Large intestine (tissue), 3 donors: ENCODE measurements around the gene F8. TPM values are rescaled to one million over a fixed set of nuclear protein-coding genes. Genes with fewer than 3 reads are reported as not detected.
A peak's percentile ranks its signal among the peaks of the same experiment; 100 is the strongest.

ENCODE experiments used
- DNase-seq, 2 donors: peaks; one replicate each; pipeline versions ENCODE4 v3.0.0 to v3.0.0-alpha.2; 2013
- H3K27ac ChIP-seq: one replicate; pipeline ENCODE4 v1.5.1; 2013; ENCODE audit warnings: low read length
- H3K27me3 ChIP-seq: 2 replicates; pipeline ENCODE4 v1.6.1; 2013; ENCODE audit warnings: low read length; ENCODE audit not compliant: control insufficient read depth, insufficient read depth
- H3K36me3 ChIP-seq: 2 replicates; pipeline ENCODE4 v1.6.1; 2013; ENCODE audit warnings: low read length; ENCODE audit not compliant: control insufficient read depth, insufficient read depth
- H3K4me1 ChIP-seq: one replicate; pipeline ENCODE4 v1.6.1; 2013; ENCODE audit warnings: low read length; ENCODE audit not compliant: control insufficient read depth, insufficient read depth
- H3K4me3 ChIP-seq: one replicate; pipeline ENCODE4 v1.5.1; 2013; ENCODE audit warnings: low read length
- H3K9me3 ChIP-seq: one replicate; pipeline ENCODE4 v1.6.1; 2013; ENCODE audit warnings: mild to moderate bottlenecking, low read depth, low read length, moderate library complexity; ENCODE audit not compliant: control insufficient read depth
- WGBS: methylation state at CpG from one replicate; pipeline ENCODE4 v1.1.5; 2013; ENCODE audit warnings: low lambda C conversion rate; ENCODE audit not compliant: insufficient coverage; 5-methylcytosine and 5-hydroxymethylcytosine counted together
- polyA plus RNA-seq: library from polyadenylated mRNA; unstranded; fragments of 120-200 nt; gene quantifications from one replicate; pipeline ENCODE4 v1.2.1, GENCODE V29; 2013

The F8 gene
- polyA plus RNA-seq, 1 donor, result 2.9 TPM

DNA sequence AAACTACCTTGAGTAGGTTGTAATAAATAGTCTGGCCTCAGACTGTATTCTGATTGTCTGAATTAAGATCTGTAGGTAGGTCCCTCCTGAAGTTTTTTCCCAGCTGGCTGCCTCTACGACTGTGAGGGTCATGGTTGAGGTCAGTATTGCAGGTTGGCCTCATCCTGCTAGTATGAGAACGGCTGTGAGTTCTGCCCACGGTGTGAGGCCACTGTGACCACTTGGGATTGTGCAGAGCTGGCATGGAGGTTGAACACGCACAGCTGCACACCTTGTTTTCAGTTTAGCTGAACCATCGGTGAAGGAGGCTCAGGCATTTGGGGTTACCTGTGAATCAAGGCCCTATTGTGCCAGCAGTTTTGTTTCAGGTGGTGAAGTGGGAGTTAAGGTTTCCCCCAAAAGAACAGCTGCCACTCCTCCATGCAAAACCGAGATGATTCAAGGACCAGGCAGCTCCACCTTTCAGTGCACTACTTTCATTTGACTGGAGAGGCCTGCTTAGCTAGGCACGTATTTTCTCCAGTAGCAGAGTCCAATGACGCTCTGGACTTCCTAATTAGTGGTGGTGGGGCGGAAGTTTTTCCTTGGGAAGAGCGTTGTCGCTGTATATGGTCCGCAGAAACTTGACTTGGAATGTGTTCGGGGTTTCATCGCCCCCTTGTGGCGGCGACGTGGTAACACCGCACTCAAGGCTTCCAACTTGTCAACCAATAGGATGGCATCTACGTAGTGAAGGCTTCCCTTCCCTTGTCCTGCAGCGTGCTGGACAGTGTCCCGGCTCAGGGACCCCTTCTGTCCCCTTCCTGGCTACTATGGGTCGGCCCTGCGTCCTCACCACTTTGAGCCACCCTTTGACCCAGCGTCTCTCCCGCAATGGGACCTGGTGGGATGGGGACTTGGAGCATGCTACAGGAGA lies 34.6 kb upstream of the F8 start:
- DNase-seq, result peak; percentile 71 to 80
- peak overlapping the region; percentile 53 for H3K27ac ChIP-seq
- H3K27me3 ChIP-seq, result no peaks in the 10 kb centered on the region
- peaks cover 9% of the 10 kb centered on the region for H3K36me3 ChIP-seq
- WGBS, result no CpG with 5 or more reads among the region's 25 CpGs
- H3K4me3 ChIP-seq, result no peak overlapping the region
- H3K9me3 ChIP-seq, result no peaks in the 10 kb centered on the region
- peaks cover 2% of the 10 kb centered on the region for H3K4me1 ChIP-seq

DNA sequence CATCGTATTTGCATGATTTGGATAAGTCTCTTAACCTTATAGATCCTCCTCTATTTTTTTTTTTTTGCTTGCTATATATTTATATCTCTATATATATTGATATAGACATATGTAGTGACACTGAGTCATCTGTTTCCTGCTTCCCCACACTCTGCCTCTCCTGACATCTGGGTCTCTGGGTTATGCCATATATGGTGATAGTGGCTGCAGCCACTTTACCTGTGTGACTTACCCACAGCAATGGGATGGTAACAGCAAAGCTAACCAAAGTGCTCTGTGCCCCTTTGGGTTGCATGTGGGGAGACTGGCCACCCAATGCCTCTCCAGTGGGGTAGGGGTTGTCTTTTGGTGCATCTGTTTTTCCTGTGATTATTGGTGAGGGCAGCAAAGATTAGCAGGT lies 33.9 kb upstream of the F8 start:
- Histone ChIP-seq H3K27me3 (no peaks in the 10 kb centered on the region), H3K36me3 (peaks cover 12% of the 10 kb centered on the region), H3K4me1 (peaks cover 2% of the 10 kb centered on the region), H3K27ac (peak overlapping the region; percentile 53), H3K4me3 (no peak overlapping the region), H3K9me3 (no peaks in the 10 kb centered on the region)
- whole genome bisulfite sequencing, result no CpG with 5 or more reads among the region's 1 CpG
- DNase-seq, result no peak

GRCh38 chrX:155055494-155055893 lies 33.0 kb upstream of the F8 start:
- Histone ChIP-seq H3K9me3 (no peaks in the 10 kb centered on the region), H3K27ac (no peak overlapping the region), H3K4me3 (no peak overlapping the region), H3K4me1 (peaks cover 2% of the 10 kb centered on the region), H3K36me3 (peaks cover 15% of the 10 kb centered on the region), H3K27me3 (no peaks in the 10 kb centered on the region)
- no CpG with 5 or more reads among the region's 3 CpGs for WGBS
- DNase-seq, result no peak

DNA sequence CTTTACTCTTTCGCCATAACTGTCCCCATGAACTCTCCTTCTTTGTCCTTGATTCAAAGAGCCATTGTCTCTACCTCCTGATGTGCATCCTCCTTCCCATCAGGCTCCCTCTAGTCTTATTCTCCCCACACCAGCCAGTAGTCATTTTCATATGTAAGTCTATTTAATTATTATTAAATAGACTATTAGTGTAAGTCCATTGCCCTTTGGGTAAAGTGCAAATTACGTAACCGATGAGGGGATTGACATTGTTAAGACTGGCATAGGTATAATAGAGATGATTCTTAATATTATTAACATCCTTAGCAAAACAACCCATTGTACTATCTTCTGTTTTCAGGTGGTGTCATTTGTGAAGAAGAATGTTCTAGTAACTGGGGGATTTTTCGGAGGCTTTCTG lies 31.7 kb upstream of the F8 start:
- Histone ChIP-seq H3K4me3 (no peak overlapping the region), H3K27me3 (no peaks in the 10 kb centered on the region), H3K27ac (no peak overlapping the region), H3K4me1 (peaks cover 2% of the 10 kb centered on the region), H3K9me3 (no peaks in the 10 kb centered on the region), H3K36me3 (peaks cover 15% of the 10 kb centered on the region)
- no CpG with 5 or more reads among the region's 4 CpGs for WGBS
- no peak for DNase-seq

- no peak for DNase-seq
- H3K27me3 ChIP-seq, result no peaks in the 10 kb centered on the region
- WGBS, result no CpG with 5 or more reads among the region's 3 CpGs
- H3K9me3 ChIP-seq, result no peaks in the 10 kb centered on the region
- peaks cover 15% of the 10 kb centered on the region for H3K36me3 ChIP-seq
- peaks cover 2% of the 10 kb centered on the region for H3K4me1 ChIP-seq
- H3K4me3 ChIP-seq, result no peak overlapping the region
- H3K27ac ChIP-seq, result no peak overlapping the region
Observed at GRCh38 chrX:155053656-155054055, 31.1 kb upstream of the F8 start.

DNA sequence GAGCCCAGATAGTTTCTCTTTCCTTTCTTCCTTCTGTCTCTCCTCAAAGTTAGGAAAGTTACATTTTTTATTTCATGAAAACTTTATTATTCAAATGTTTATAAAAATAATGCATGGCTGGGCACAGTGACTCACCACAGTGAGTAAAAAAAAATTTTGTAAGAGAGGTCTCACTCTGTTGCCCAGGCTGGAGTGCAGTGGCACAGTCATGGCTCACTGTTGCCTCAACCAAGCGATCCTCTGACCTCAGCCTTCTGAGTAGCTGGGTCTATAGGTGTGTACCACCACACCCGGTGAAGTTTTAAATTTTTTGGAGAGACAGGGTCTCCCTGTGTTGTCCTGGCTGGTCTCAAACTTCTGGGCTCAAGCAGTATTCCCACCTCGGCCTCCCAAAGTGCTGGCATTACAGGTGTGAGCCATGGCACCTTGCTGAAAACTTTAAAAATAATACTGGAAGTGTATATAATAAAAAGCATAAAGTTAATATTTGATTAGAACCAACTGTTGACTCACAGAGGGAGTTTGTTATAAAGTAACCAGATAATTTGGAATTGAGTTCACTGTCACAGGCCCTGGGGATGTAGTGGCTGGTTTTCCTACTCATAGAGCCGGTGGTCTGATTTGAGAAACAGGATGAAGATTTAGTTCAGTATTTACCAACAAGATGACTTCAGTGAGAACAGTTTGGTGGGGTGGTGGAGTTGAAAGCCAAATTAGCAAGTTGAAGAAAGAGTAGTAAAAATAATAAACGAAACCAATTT lies 30.4 kb upstream of the F8 start:
- no peaks in the 10 kb centered on the region for H3K27me3 ChIP-seq
- peaks cover 16% of the 10 kb centered on the region for H3K36me3 ChIP-seq
- H3K4me1 ChIP-seq, result peaks cover 2% of the 10 kb centered on the region
- no CpG with 5 or more reads among the region's 5 CpGs for WGBS
- no peaks in the 10 kb centered on the region for H3K9me3 ChIP-seq
- H3K27ac ChIP-seq, result no peak overlapping the region
- no peak overlapping the region for H3K4me3 ChIP-seq
- DNase-seq, result no peak

GRCh38 chrX:155048977-155049619 lies 26.6 kb upstream of the F8 start:
- peaks cover 24% of the 10 kb centered on the region for H3K36me3 ChIP-seq
- no peaks in the 10 kb centered on the region for H3K9me3 ChIP-seq
- no peaks in the 10 kb centered on the region for H3K27me3 ChIP-seq
- no peaks in the 10 kb centered on the region for H3K4me1 ChIP-seq
- WGBS, result no CpG with 5 or more reads among the region's 9 CpGs
- DNase-seq, result peak in 1 of 2 donors; percentile 39
- no peak overlapping the region for H3K4me3 ChIP-seq
- no peak overlapping the region for H3K27ac ChIP-seq

DNA sequence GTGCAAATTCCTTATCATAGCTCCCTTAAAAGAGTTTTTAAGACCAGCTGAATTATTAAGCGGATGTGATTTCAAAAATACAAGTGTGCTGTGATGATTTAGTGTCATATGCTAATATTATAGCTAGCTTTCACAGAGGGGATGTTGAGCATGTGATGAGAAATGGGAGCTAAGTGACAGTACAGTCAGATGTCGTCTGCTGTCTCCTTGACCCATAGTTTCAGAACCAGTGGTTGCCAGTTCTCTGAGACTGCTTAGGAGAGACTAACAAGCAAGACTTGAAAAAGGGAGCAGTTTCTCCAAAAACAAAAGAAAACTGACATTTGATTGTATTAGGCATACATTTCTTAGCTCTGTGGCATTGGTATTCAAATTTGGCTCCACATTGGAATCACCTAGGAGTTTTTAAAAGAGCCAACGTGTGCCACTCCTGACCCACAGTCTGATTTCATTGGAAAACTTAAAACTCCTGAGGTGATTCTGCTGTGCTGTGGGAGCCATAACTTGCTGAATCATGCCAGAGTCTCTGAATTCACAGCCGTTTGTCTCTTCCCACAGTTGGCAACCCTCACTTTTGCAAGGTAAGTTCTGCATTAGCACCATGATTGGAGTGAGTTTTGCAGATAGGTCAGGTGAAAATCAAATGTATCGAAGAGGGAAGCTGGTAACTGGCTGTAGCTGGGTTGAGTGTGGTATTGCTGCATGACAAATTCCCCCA lies 24.4 kb upstream of the F8 start:
- no peak overlapping the region for H3K27ac ChIP-seq

DNA sequence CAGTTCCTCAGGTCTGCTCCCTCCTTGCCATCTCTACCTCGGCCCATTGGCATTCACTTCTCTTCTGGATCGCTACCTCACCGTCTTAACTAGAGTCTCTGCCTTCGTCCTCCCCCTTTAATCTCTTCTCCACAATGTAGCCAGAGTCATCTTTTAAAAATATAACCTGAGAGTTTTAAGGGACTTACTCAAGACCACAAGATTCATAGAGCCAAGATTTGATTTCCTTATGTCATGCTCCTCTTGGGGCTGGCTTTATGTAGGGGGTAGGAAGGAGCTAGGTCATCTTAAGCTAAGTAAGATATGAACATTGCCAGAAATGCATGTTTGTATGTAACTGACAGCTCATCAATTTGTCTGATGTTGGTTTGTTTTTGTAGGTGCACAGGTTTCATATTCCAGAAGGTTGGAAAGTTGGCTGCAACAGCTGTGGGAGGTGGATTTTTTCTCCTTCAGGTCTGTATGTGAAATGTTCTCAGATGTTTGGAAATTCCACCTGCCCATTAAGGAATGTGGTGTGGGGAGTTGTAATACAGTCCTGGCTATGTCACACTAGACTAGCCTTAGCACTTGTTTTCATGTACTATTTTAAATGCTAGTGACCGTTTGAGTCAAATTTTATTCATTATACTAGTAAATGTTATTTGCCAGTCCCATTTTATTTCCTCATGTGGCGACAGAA lies 23.7 kb upstream of the F8 start:
- Histone ChIP-seq H3K27me3 (no peaks in the 10 kb centered on the region), H3K27ac (no peak overlapping the region), H3K4me1 (no peaks in the 10 kb centered on the region), H3K4me3 (no peak overlapping the region), H3K9me3 (no peaks in the 10 kb centered on the region), H3K36me3 (peaks cover 11% of the 10 kb centered on the region)
- no peak for DNase-seq
- WGBS, result no CpG with 5 or more reads among the region's 6 CpGs

More for the DNA sequence above, 24.4 kb upstream of the F8 start:
- H3K36me3 ChIP-seq, result peaks cover 15% of the 10 kb centered on the region
- H3K27me3 ChIP-seq, result no peaks in the 10 kb centered on the region
- H3K9me3 ChIP-seq, result no peaks in the 10 kb centered on the region
- no peak overlapping the region for H3K4me3 ChIP-seq
- no CpG with 5 or more reads among the region's 5 CpGs for WGBS
- no peaks in the 10 kb centered on the region for H3K4me1 ChIP-seq
- DNase-seq, result no peak
